ENCODE data around the gene SDC4.

SDC4 gene

GRCh38 chr20:45313065-45313695, 35.0 kb downstream of the SDC4 start:
- H3K4me3 ChIP-seq (ENCODE audit: low read depth, low read length): no peak overlapping the region
- in situ Hi-C loops (cut with HindIII; ENCODE audit: low sequenced_read_pairs): no loop called here
- TF ChIP-seq, protein P1, sequence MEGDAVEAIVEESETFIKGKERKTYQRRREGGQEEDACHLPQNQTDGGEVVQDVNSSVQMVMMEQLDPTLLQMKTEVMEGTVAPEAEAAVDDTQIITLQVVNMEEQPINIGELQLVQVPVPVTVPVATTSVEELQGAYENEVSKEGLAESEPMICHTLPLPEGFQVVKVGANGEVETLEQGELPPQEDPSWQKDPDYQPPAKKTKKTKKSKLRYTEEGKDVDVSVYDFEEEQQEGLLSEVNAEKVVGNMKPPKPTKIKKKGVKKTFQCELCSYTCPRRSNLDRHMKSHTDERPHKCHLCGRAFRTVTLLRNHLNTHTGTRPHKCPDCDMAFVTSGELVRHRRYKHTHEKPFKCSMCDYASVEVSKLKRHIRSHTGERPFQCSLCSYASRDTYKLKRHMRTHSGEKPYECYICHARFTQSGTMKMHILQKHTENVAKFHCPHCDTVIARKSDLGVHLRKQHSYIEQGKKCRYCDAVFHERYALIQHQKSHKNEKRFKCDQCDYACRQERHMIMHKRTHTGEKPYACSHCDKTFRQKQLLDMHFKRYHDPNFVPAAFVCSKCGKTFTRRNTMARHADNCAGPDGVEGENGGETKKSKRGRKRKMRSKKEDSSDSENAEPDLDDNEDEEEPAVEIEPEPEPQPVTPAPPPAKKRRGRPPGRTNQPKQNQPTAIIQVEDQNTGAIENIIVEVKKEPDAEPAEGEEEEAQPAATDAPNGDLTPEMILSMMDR (IDR thresholded peaks at IDR 0.05; ENCODE audit: low read depth, low read length, missing control alignments): no peak
- DNase-seq (ENCODE audit: low read depth): no peak

- TF ChIP-seq, protein P1 (IDR thresholded peaks at IDR 0.05; ENCODE audit: low read depth, low read length, missing control alignments): no peak
- DNase-seq (ENCODE audit: low read depth): no peak
- H3K4me3 ChIP-seq (ENCODE audit: low read depth, low read length): no peak overlapping the region
- in situ Hi-C loops (cut with HindIII; ENCODE audit: low sequenced_read_pairs): no loop called here
Observed at GRCh38 chr20:45312241-45312640, 36.0 kb downstream of the SDC4 start.

DNA sequence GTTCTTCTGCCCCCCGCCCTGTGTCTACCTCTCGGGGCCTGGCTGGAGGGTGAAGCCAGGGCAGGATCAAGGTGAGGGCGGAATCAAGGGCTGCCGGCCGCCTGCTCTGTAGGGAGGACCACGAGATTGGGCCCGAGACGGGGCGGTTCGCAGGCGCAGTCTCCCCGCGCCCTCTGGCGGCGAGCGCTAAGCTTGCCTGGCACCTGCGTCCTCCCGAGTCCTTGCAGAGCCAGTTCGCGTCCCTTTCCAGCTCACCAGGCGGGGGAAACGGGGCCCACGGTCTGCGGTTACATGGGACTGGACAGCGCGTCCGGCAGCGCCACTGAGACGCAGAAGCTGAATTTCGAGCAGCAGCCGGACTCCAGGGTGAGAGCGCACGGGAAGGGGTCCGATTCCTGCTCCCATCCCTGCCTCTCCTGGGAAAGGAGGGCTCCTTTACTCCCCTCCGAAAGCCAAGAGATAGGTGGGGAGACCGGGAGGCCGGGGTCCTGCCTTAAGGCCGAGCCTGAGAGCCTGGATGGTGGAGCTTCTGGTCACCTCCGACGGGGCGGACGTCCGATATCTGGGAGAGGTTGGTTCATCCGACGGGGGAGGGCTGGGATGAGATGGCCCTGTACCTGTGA, 36.5 kb downstream of the SDC4 start:
- in situ Hi-C loops (cut with HindIII; ENCODE audit: low sequenced_read_pairs): no loop called here
- no peak overlapping the region for H3K4me3 ChIP-seq (ENCODE audit: low read depth, low read length)
- no peak for DNase-seq (ENCODE audit: low read depth)
- TF ChIP-seq, protein P1 (IDR thresholded peaks at IDR 0.05; ENCODE audit: low read depth, low read length, missing control alignments): peak; percentile 81

GRCh38 chr20:45309075-45309474, 39.1 kb downstream of the SDC4 start:
- TF ChIP-seq, protein P1 (IDR thresholded peaks at IDR 0.05; ENCODE audit: low read depth, low read length, missing control alignments): no peak
- no peak overlapping the region for H3K4me3 ChIP-seq (ENCODE audit: low read depth, low read length)
- in situ Hi-C loops (cut with HindIII; ENCODE audit: low sequenced_read_pairs): loop anchor here (5.0 kb wide), 2 partner anchors 68 to 148 kb away; partner anchors contain the start of gene TP53TG5
- DNase-seq (ENCODE audit: low read depth): no peak

GRCh38 chr20:45308117-45308778, 40.0 kb downstream of the SDC4 start, which contains the start of gene MATN4:
MATN4 (minus strand) TSS chr20:45308299; CDS start chr20:45305582, 2,717 bp downstream.
- TF ChIP-seq, protein P1 (IDR thresholded peaks at IDR 0.05; ENCODE audit: low read depth, low read length, missing control alignments): no peak
- H3K4me3 ChIP-seq (ENCODE audit: low read depth, low read length): no peak within 1 kb of the TSS
- in situ Hi-C loops (cut with HindIII; ENCODE audit: low sequenced_read_pairs): loop anchor here (5.0 kb wide), 2 partner anchors 69 to 149 kb away; partner anchors contain the start of gene TP53TG5
- DNase-seq (ENCODE audit: low read depth): no peak

DNA sequence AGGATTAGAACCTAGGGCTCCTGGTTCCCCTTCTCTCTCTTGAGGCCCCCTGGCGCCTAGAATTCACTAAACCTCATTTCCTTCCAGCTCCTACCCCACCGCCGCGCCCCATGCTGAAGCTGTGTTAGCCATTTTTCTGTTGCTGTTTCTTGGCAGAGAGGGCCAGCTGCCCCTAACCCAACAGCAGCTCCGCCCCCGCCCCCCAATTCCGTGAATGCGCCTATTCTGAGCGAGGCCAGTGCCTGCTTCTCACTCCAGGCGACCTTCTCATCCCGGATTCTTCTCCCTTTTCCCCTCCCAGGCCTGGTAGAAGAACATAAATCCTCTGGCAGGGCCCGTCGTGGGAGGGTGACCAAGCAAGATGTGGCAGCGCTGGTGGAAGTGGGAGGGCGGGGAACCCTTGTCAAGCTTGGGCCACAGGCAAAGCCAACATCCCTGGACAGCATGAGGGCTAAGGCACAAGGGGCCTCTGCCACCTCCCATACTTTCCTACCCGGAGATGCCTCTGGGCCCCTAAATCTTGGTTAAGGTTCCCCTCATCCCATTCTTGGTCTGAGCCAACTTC, 41.1 kb downstream of the SDC4 start:
- in situ Hi-C loops (cut with HindIII; ENCODE audit: low sequenced_read_pairs): loop anchor here (5.0 kb wide), 2 partner anchors 70 to 150 kb away; partner anchors contain the start of gene TP53TG5
- H3K4me3 ChIP-seq (ENCODE audit: low read depth, low read length): no peak overlapping the region
- DNase-seq (ENCODE audit: low read depth): no peak
- TF ChIP-seq, protein P1 (IDR thresholded peaks at IDR 0.05; ENCODE audit: low read depth, low read length, missing control alignments): no peak

Data from astrocyte of the cerebellum (primary cell).